ENCODE data around the gene GSTT2B.

DNA sequence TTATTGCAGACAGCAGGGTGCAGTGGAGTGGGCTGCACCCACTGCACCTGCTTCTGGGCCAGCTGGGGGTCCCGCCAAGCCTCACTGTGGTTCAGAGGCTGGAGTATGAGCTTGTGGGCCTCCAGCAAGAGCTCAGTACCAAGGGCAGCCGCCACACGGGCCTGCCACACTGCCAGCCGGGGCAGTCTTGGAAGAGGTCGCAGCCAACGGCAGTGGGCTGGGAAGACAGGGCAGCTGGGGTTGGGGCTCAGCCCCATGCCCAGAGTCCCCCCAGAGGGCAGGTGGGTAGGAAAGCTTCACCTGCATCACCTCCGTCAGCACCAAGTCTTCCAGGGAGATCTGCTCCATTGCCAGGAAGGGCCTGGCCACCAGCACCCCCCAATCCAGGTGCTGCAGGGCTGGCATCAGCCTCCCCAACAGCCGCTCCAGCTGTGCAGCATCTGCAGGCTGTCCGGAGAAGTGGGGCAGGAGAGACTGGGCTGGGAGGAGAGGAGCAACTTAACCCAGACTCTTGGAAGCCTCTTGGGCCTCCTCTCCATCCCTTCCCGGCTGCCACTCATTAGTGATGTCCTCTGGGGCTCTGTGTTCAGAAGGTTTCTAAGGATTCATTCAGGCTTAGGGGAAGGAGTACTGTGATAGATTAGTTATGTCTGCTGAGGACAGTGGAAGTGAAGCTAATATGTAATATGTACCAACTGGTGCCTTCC lies 45.4 kb upstream of the GSTT2B start:
- no peak for TF ChIP-seq SPI1 (IDR thresholded peaks at IDR 0.05; ENCODE audit: low read depth, low read length)
- no peak for TF ChIP-seq PAX5 (IDR thresholded peaks at IDR 0.05; ENCODE audit: insufficient read depth, low read length, severe bottlenecking)
- TF ChIP-seq POLR2A (IDR thresholded peaks at IDR 0.05; ENCODE audit: low read depth, low read length): no peak
